ENCODE results near the gene IFNLR1.
"Not testable (repeated sequence)": the region's sequence is repeated elsewhere in the genome, so short reads cannot be mapped to it uniquely, and the experiment has no call there.

Gene IFNLR1

GRCh38 chr1:24221246-24221645, 34.2 kb upstream of the IFNLR1 start:
- H3K27me3 ChIP-seq (ENCODE audit: low read depth, low read length) = no peaks in the 10 kb centered on the region
- H3K9me3 ChIP-seq (ENCODE audit: control insufficient read depth in 1 of 2, low read length in 2 of 2) = no peaks in the 10 kb centered on the region
- no peaks in the 10 kb centered on the region for H3K36me3 ChIP-seq (ENCODE audit: control insufficient read depth in 1 of 2, insufficient read depth in 2 of 2, low read length in 2 of 2)
- H3K27ac ChIP-seq (ENCODE audit: low read length) = no peak overlapping the region
- no peak overlapping the region for H3K4me3 ChIP-seq (ENCODE audit: low read depth in 1 of 2, low read length in 2 of 2)
- peaks cover 0 to 5% of the 10 kb centered on the region in 2 donors for H3K4me1 ChIP-seq (ENCODE audit: control insufficient read depth in 1 of 2, insufficient read depth in 2 of 2, low read length in 2 of 2)

DNA sequence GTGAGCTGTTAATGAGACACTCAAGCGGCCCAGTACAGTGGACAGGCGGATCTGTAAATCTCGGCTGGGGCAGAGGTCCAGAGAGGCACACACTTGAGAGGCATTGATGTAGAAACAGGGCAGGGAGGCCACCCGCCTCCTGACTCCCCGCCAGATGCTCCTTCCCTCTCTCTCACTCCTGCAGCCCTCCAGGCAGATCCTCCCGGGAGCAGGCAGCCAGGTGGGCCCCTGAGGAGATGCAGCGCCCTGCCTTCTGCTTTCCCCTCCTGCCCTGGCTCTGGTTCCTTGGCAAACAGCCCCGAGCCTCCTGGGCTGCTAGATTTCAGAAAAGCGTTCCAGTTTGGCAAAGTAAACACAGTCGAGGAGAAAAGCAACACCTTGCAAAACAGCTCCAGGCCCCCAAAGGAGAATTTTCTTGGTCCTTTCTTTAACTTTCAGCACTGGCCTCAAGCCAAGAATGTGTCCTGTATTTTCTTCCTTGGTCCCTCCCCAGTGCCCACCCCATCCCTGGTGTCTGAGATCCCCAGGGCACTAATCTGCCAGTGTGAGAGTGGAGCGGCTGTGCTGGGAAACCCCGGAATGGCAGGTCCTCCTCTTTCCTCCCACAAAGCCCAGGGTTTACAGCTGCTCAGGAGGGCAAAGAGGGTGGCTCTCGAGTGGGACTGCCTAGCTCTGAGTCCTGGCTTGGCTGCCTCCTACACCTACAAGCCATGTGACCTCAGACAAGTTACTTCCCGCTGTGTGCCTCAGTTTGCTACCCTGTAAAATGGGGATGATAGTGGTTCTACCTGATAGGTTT, 29.4 kb upstream of the IFNLR1 start:
- H3K36me3 ChIP-seq (ENCODE audit: control insufficient read depth in 1 of 2, insufficient read depth in 2 of 2, low read length in 2 of 2) = no peaks in the 10 kb centered on the region

DNA sequence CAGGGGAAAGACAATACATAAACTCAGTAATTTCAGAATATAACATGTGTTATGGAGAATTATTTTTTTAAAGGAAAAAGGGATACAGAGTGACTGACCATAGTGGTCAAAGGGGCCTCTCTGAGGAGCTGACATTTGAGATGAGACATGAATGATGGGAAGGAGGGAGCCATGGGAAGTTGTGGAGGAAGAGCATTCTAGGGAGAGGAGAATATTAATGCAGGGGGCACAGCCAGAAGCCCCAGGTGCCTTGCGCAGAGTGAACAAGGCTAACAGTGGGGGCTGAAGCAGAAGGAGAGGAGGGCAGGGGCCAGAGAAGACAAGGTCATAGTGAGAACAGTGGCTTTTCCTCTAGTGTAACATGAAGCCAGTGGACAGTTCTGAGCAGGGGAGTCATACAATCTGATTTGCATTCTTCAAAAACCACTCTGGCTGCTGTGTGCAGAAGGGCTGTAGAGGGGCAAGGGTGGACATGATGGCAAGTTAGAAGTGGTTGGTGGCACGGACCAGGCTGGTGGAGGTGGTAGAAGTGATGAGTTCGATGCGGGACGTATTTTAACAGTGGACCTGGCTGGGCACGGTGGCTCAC, 28.2 kb upstream of the IFNLR1 start:
- Histone ChIP-seq H3K36me3 (ENCODE audit: control insufficient read depth in 1 of 2, insufficient read depth in 2 of 2, low read length in 2 of 2) (no peaks in the 10 kb centered on the region), H3K27me3 (ENCODE audit: low read depth, low read length) (no peaks in the 10 kb centered on the region), H3K27ac (ENCODE audit: low read length) (no peak overlapping the region), H3K4me1 (ENCODE audit: control insufficient read depth in 1 of 2, insufficient read depth in 2 of 2, low read length in 2 of 2) (peaks cover 0 to 6% of the 10 kb centered on the region in 2 donors), H3K4me3 (ENCODE audit: low read depth in 1 of 2, low read length in 2 of 2) (no peak overlapping the region), H3K9me3 (ENCODE audit: control insufficient read depth in 1 of 2, low read length in 2 of 2) (peaks cover 0 to 2% of the 10 kb centered on the region in 2 donors)

More for the DNA sequence above, 29.4 kb upstream of the IFNLR1 start:
- Histone ChIP-seq H3K27ac (ENCODE audit: low read length) (no peak overlapping the region), H3K9me3 (ENCODE audit: control insufficient read depth in 1 of 2, low read length in 2 of 2) (peaks cover 0 to 2% of the 10 kb centered on the region in 2 donors), H3K4me1 (ENCODE audit: control insufficient read depth in 1 of 2, insufficient read depth in 2 of 2, low read length in 2 of 2) (peaks cover 0 to 6% of the 10 kb centered on the region in 2 donors), H3K27me3 (ENCODE audit: low read depth, low read length) (no peaks in the 10 kb centered on the region), H3K4me3 (ENCODE audit: low read depth in 1 of 2, low read length in 2 of 2) (no peak overlapping the region)

DNA sequence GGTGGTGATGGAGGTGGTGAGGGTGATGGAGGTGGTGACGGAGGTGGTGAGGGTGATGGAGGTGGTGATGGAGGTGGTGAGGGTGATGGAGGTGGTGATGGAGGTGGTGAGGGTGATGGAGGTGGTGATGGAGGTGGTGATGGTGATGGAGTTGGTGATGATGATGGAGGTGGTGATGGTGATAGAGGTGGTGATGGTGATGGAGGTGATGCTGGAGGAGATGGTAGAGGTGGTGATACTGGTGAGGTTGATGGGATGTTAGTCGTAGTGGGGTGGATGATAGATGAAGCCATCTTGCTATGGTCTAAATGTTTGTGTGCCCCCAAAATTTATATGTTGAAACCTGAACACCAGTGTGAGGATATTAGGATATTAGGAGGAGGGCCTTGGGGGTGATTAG, 25.3 kb upstream of the IFNLR1 start:
- peaks cover 0 to 2% of the 10 kb centered on the region in 2 donors for H3K9me3 ChIP-seq (ENCODE audit: control insufficient read depth in 1 of 2, low read length in 2 of 2)
- no peak overlapping the region for H3K4me3 ChIP-seq (ENCODE audit: low read depth in 1 of 2, low read length in 2 of 2)
- no peaks in the 10 kb centered on the region for H3K27me3 ChIP-seq (ENCODE audit: low read depth, low read length)
- no peak overlapping the region for H3K27ac ChIP-seq (ENCODE audit: low read length)
- H3K36me3 ChIP-seq (ENCODE audit: control insufficient read depth in 1 of 2, insufficient read depth in 2 of 2, low read length in 2 of 2) = no peaks in the 10 kb centered on the region
- peaks cover 0 to 6% of the 10 kb centered on the region in 2 donors for H3K4me1 ChIP-seq (ENCODE audit: control insufficient read depth in 1 of 2, insufficient read depth in 2 of 2, low read length in 2 of 2)

DNA sequence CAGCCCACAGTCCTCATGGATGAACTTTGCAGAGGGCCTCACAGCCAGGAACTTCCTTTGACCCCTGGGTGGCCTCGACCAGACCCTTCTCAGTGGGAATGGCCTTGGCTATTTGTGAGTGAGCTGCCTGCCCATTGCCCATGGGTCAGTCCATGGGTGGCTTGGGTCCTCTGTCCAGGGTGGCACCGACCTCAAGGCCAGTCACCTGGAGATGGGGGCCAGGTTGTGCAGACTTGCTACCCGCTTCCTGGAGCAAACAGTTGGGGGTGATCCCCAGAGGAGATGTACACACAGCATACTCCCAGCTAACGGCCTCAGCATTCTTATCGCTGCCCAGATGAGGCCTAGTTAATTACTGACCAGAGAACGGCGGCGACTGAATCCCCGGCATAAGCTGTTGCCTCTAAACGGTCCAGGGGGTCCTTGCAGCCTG, 23.1 kb upstream of the IFNLR1 start:
- Histone ChIP-seq H3K4me3 (ENCODE audit: low read depth in 1 of 2, low read length in 2 of 2) (no peak overlapping the region), H3K27ac (ENCODE audit: low read length) (no peak overlapping the region), H3K4me1 (ENCODE audit: control insufficient read depth in 1 of 2, insufficient read depth in 2 of 2, low read length in 2 of 2) (no peaks in the 10 kb centered on the region), H3K9me3 (ENCODE audit: control insufficient read depth in 1 of 2, low read length in 2 of 2) (peaks cover 0 to 2% of the 10 kb centered on the region in 2 donors), H3K27me3 (ENCODE audit: low read depth, low read length) (no peaks in the 10 kb centered on the region), H3K36me3 (ENCODE audit: control insufficient read depth in 1 of 2, insufficient read depth in 2 of 2, low read length in 2 of 2) (no peaks in the 10 kb centered on the region)

DNA sequence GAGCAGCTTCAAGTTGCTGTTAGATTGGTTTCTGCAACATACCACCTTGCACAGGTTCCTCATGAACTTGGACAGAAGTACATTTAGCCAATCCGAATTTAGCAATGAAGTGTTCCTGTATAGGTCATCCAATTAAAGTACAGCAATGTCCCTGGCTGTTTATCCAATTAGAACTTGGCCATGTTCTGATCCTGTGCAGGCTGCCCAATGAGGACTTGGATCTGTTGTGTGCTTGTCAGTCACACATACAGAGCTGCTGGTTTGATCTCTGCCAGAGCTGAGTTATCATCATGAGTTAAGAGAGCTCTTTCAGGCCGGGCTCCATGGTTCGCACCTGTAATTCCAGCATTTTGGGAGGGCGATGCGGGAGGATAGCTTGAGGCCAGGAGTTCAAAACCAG, 22.0 kb upstream of the IFNLR1 start:
- Histone ChIP-seq H3K4me1 (ENCODE audit: control insufficient read depth in 1 of 2, insufficient read depth in 2 of 2, low read length in 2 of 2) (no peaks in the 10 kb centered on the region), H3K27me3 (ENCODE audit: low read depth, low read length) (no peaks in the 10 kb centered on the region), H3K27ac (ENCODE audit: low read length) (no peak overlapping the region), H3K36me3 (ENCODE audit: control insufficient read depth in 1 of 2, insufficient read depth in 2 of 2, low read length in 2 of 2) (no peaks in the 10 kb centered on the region), H3K9me3 (ENCODE audit: control insufficient read depth in 1 of 2, low read length in 2 of 2) (peaks cover 0 to 2% of the 10 kb centered on the region in 2 donors), H3K4me3 (ENCODE audit: low read depth in 1 of 2, low read length in 2 of 2) (no peak overlapping the region)

- Histone ChIP-seq H3K9me3 (ENCODE audit: control insufficient read depth in 1 of 2, low read length in 2 of 2) (peaks cover 0 to 2% of the 10 kb centered on the region in 2 donors), H3K36me3 (ENCODE audit: control insufficient read depth in 1 of 2, insufficient read depth in 2 of 2, low read length in 2 of 2) (no peaks in the 10 kb centered on the region), H3K27me3 (ENCODE audit: low read depth, low read length) (no peaks in the 10 kb centered on the region), H3K27ac (ENCODE audit: low read length) (no peak overlapping the region), H3K4me3 (ENCODE audit: low read depth in 1 of 2, low read length in 2 of 2) (no peak overlapping the region), H3K4me1 (ENCODE audit: control insufficient read depth in 1 of 2, insufficient read depth in 2 of 2, low read length in 2 of 2) (no peaks in the 10 kb centered on the region)
These were observed 20.6 kb upstream of the IFNLR1 start for GRCh38 chr1:24207709-24208108.

GRCh38 chr1:24207395-24207687, 20.3 kb upstream of the IFNLR1 start:
- not testable (repeated sequence) for H3K9me3 ChIP-seq (ENCODE audit: control insufficient read depth in 1 of 2, low read length in 2 of 2); H3K36me3 ChIP-seq (ENCODE audit: control insufficient read depth in 1 of 2, insufficient read depth in 2 of 2, low read length in 2 of 2); H3K27ac ChIP-seq (ENCODE audit: low read length); H3K27me3 ChIP-seq (ENCODE audit: low read depth, low read length); H3K4me1 ChIP-seq (ENCODE audit: control insufficient read depth in 1 of 2, insufficient read depth in 2 of 2, low read length in 2 of 2); H3K4me3 ChIP-seq (ENCODE audit: low read depth in 1 of 2, low read length in 2 of 2)

- Histone ChIP-seq H3K9me3 (ENCODE audit: control insufficient read depth in 1 of 2, low read length in 2 of 2) (no peaks in the 10 kb centered on the region), H3K4me1 (ENCODE audit: control insufficient read depth in 1 of 2, insufficient read depth in 2 of 2, low read length in 2 of 2) (peaks cover 0 to 3% of the 10 kb centered on the region in 2 donors), H3K27me3 (ENCODE audit: low read depth, low read length) (no peaks in the 10 kb centered on the region), H3K4me3 (ENCODE audit: low read depth in 1 of 2, low read length in 2 of 2) (no peak overlapping the region), H3K27ac (ENCODE audit: low read length) (no peak overlapping the region), H3K36me3 (ENCODE audit: control insufficient read depth in 1 of 2, insufficient read depth in 2 of 2, low read length in 2 of 2) (no peaks in the 10 kb centered on the region)
These were observed 19.7 kb upstream of the IFNLR1 start for GRCh38 chr1:24206516-24207394.

DNA sequence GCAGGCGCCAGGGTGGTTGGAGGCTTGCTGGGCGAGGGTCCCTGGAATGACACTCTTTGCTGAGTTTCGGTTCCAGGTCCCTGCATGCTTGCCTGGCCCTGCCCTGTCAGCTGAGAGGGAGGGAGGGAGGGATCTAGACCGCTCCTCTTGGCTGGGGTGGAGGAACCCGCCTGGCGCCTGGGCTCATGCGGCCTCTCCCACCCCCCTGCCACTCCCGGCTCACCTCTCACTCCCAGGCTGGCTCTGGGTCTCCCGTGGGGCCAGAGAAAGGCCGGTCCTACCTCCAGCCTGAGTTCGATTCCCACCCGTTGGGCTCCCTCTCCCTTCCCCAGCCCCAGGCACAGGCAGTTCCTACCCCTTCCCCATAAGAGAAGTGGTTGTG, 19.0 kb upstream of the IFNLR1 start:
- Histone ChIP-seq H3K9me3 (ENCODE audit: control insufficient read depth in 1 of 2, low read length in 2 of 2) (no peaks in the 10 kb centered on the region), H3K27ac (ENCODE audit: low read length) (no peak overlapping the region)

GRCh38 chr1:24205345-24206082, 18.4 kb upstream of the IFNLR1 start:
- peaks cover 0 to 3% of the 10 kb centered on the region in 2 donors for H3K4me1 ChIP-seq (ENCODE audit: control insufficient read depth in 1 of 2, insufficient read depth in 2 of 2, low read length in 2 of 2)
- H3K9me3 ChIP-seq (ENCODE audit: control insufficient read depth in 1 of 2, low read length in 2 of 2) = no peaks in the 10 kb centered on the region
- no peaks in the 10 kb centered on the region for H3K36me3 ChIP-seq (ENCODE audit: control insufficient read depth in 1 of 2, insufficient read depth in 2 of 2, low read length in 2 of 2)
- no peak overlapping the region for H3K27ac ChIP-seq (ENCODE audit: low read length)
- H3K27me3 ChIP-seq (ENCODE audit: low read depth, low read length) = no peaks in the 10 kb centered on the region
- H3K4me3 ChIP-seq (ENCODE audit: low read depth in 1 of 2, low read length in 2 of 2) = no peak overlapping the region

More for the DNA sequence above, 19.0 kb upstream of the IFNLR1 start:
- peaks cover 0 to 3% of the 10 kb centered on the region in 2 donors for H3K4me1 ChIP-seq (ENCODE audit: control insufficient read depth in 1 of 2, insufficient read depth in 2 of 2, low read length in 2 of 2)
- no peaks in the 10 kb centered on the region for H3K36me3 ChIP-seq (ENCODE audit: control insufficient read depth in 1 of 2, insufficient read depth in 2 of 2, low read length in 2 of 2)
- H3K27me3 ChIP-seq (ENCODE audit: low read depth, low read length) = no peaks in the 10 kb centered on the region
- H3K4me3 ChIP-seq (ENCODE audit: low read depth in 1 of 2, low read length in 2 of 2) = no peak overlapping the region

Data from muscle layer of duodenum (tissue), 2 donors.